IMR-90 (cell line): ENCODE results near the gene RAB11FIP4. TPM values are rescaled to one million over a fixed set of nuclear protein-coding genes. Genes with fewer than 3 reads are reported as not detected.

Source experiments
- ATAC-seq: fragments of 200-7000 bp; cut with Tn5 transposase; 2 replicates; pipeline ENCODE4 v1.9.1; 2020; ENCODE audit warnings: low read depth, mild to moderate bottlenecking, moderate library complexity
- BruUV-seq: library from RNA; stranded (reverse); fragments of 400-500 nt; replicated peaks from 2 replicates; lab custom pipeline; 2021; lab: Mats Ljungman, UMichigan
- CTCF ChIA-PET: fragments of 300-600 bp; formaldehyde crosslinking; extraction: SDS; loops from one replicate; lab custom pipeline; 2021; ENCODE audit warnings: antibody characterized with exemption; lab: Yijun Ruan, JAX
- POLR2A ChIA-PET: fragments of 300-600 bp; sonication (Branson Sonifier 250); formaldehyde crosslinking; loops from one replicate; lab custom pipeline; 2022; ENCODE audit warnings: antibody characterized with exemption; ENCODE audit not compliant: unreplicated experiment; lab: Charles Lee
- DNase-seq: peaks from one replicate; pipeline ENCODE4 v3.0.0; 2013
- H2AFZ ChIP-seq: replicated peaks from 2 replicates; pipeline ENCODE3; 2013; ENCODE audit warnings: low read length, mild to moderate bottlenecking; ENCODE audit not compliant: poor library complexity
- H2AK5ac ChIP-seq: 2 replicates; pipeline ENCODE4 v1.6.1; 2013; ENCODE audit warnings: low read depth, low read length, inconsistent platforms
- H2AK9ac ChIP-seq: replicated peaks from 2 replicates; pipeline ENCODE3; 2013; ENCODE audit warnings: mild to moderate bottlenecking, low read depth, low read length, moderate library complexity; ENCODE audit not compliant: poor library complexity
- H2BK120ac ChIP-seq: 2 replicates; pipeline ENCODE4 v1.6.1; 2013; ENCODE audit warnings: low read depth, low read length, inconsistent platforms
- H2BK15ac ChIP-seq: 3 replicates; pipeline ENCODE4 v1.6.1; 2013; ENCODE audit warnings: low read depth, low read length, inconsistent platforms
- H2BK20ac ChIP-seq: 2 replicates; pipeline ENCODE4 v1.6.1; 2013; ENCODE audit warnings: low read depth, mild to moderate bottlenecking, inconsistent platforms, low read length, moderate library complexity
- H2BK5ac ChIP-seq: 2 replicates; pipeline ENCODE4 v1.6.1; 2013; ENCODE audit warnings: mild to moderate bottlenecking, low read depth, low read length, inconsistent platforms; ENCODE audit not compliant: poor library complexity, severe bottlenecking
- H3K14ac ChIP-seq: replicated peaks from 2 replicates; pipeline ENCODE4 v1.6.1; 2013; ENCODE audit warnings: low read depth, low read length, inconsistent platforms
- H3K18ac ChIP-seq: 2 replicates; pipeline ENCODE4 v1.6.1; 2013; ENCODE audit warnings: low read depth, low read length, control low read depth
- H3K23ac ChIP-seq: 2 replicates; pipeline ENCODE4 v1.6.1; 2013; ENCODE audit warnings: low read depth, low read length, inconsistent platforms
- H3K27ac ChIP-seq: 2 replicates; pipeline ENCODE4 v1.5.1; 2013; ENCODE audit warnings: mild to moderate bottlenecking, control low read depth, low read length; ENCODE audit not compliant: insufficient read depth
- H3K27me3 ChIP-seq: 2 replicates; pipeline ENCODE4 v1.6.1; 2013; ENCODE audit warnings: low read length; ENCODE audit not compliant: control insufficient read depth, insufficient read depth
- H3K36me3 ChIP-seq: 2 replicates; pipeline ENCODE4 v1.6.1; 2013; ENCODE audit warnings: low read length, mixed read lengths; ENCODE audit not compliant: control insufficient read depth, insufficient read depth
- H3K4ac ChIP-seq: 2 replicates; pipeline ENCODE4 v1.6.1; 2013; ENCODE audit warnings: low read depth, low read length, inconsistent platforms
- H3K4me1 ChIP-seq: 2 replicates; pipeline ENCODE4 v1.6.1; 2013; ENCODE audit warnings: low read length, mixed read lengths; ENCODE audit not compliant: control insufficient read depth, insufficient read depth
- H3K4me2 ChIP-seq: 2 replicates; pipeline ENCODE4 v1.6.1; 2013; ENCODE audit warnings: low read depth, mild to moderate bottlenecking, control low read depth, low read length, moderate library complexity
- H3K4me3 ChIP-seq: 2 replicates; pipeline ENCODE4 v1.5.1; 2013; ENCODE audit warnings: low read depth, mild to moderate bottlenecking, control low read depth, low read length, moderate library complexity; ENCODE audit not compliant: insufficient read depth
- H3K56ac ChIP-seq: 2 replicates; pipeline ENCODE4 v1.6.1; 2013; ENCODE audit warnings: low read length, inconsistent platforms; ENCODE audit not compliant: insufficient read depth; ENCODE audit errors: extremely low read depth
- H3K79me1 ChIP-seq, 2 experiments: 2 replicates each; pipeline ENCODE4 v1.6.1; 2013; ENCODE audit warnings: low read length in 2 of 2, inconsistent platforms in 1 of 2, low read depth in 1 of 2
- H3K9ac ChIP-seq: 2 replicates; pipeline ENCODE4 v1.6.1; 2013; ENCODE audit warnings: low read depth, low read length, control low read depth
- H3K9me1 ChIP-seq: 2 replicates; pipeline ENCODE4 v1.6.1; 2013; ENCODE audit warnings: low read length, inconsistent platforms; ENCODE audit not compliant: insufficient read depth
- H3K9me3 ChIP-seq: 2 replicates; pipeline ENCODE4 v1.6.1; 2013; ENCODE audit warnings: low read length; ENCODE audit not compliant: control insufficient read depth, insufficient read depth
- H4K20me1 ChIP-seq: 2 replicates; pipeline ENCODE4 v1.6.1; 2013; ENCODE audit warnings: low read length, inconsistent platforms; ENCODE audit not compliant: insufficient read depth
- H4K5ac ChIP-seq: 2 replicates; pipeline ENCODE4 v1.6.1; 2013; ENCODE audit warnings: mild to moderate bottlenecking, low read depth, low read length, control low read depth
- H4K8ac ChIP-seq, 2 experiments: 2 replicates each; pipeline ENCODE4 v1.6.1; 2013; ENCODE audit warnings: low read depth in 2 of 2, low read length in 2 of 2, control low read depth in 1 of 2, inconsistent platforms in 1 of 2
- H4K91ac ChIP-seq: 2 replicates; pipeline ENCODE4 v1.6.1; 2013; ENCODE audit warnings: low read depth, low read length, inconsistent platforms; ENCODE audit not compliant: insufficient read depth
- CEBPB ChIP-seq: IDR thresholded peaks from 2 replicates; pipeline ENCODE4 v1.6.1; 2012; ENCODE audit warnings: low read depth, low read length, improper control_type of control experiment
- CHD1 ChIP-seq: IDR thresholded peaks from 2 replicates; pipeline ENCODE4 v1.6.1; 2012; ENCODE audit warnings: low read depth, low read length, improper control_type of control experiment
- CTCF ChIP-seq: conservative IDR thresholded peaks from 2 replicates; pipeline ENCODE4 v1.5.1; 2012; ENCODE audit warnings: mild to moderate bottlenecking, low read depth, low read length, improper control_type of control experiment
- MAZ ChIP-seq: IDR thresholded peaks from 2 replicates; pipeline ENCODE4 v1.6.1; 2012; ENCODE audit warnings: low read depth, mild to moderate bottlenecking, low read length, improper control_type of control experiment, moderate library complexity, borderline replicate concordance
- MXI1 ChIP-seq: IDR thresholded peaks from 2 replicates; pipeline ENCODE4 v1.6.1; 2012; ENCODE audit warnings: low read depth, mild to moderate bottlenecking, low read length, moderate library complexity, borderline replicate concordance
- NFE2L2 ChIP-seq: fragments of 150-350 bp; IDR thresholded peaks from 2 replicates; pipeline ENCODE4 v1.6.1; 2016; ENCODE audit warnings: low read depth, mild to moderate bottlenecking, low read length
- POLR2A ChIP-seq: IDR thresholded peaks from 2 replicates; pipeline ENCODE4 v1.6.1; 2012; ENCODE audit warnings: mild to moderate bottlenecking, low read depth, low read length
- RAD21 ChIP-seq: IDR thresholded peaks from 2 replicates; pipeline ENCODE4 v1.6.1; 2012; ENCODE audit warnings: low read length, improper control_type of control experiment
- RCOR1 ChIP-seq: IDR thresholded peaks from 2 replicates; pipeline ENCODE4 v1.6.1; 2012; ENCODE audit warnings: mild to moderate bottlenecking, low read length, improper control_type of control experiment; ENCODE audit not compliant: insufficient replicate concordance
- SMC3 ChIP-seq: fragments of 150-350 bp; IDR thresholded peaks from 2 replicates; pipeline ENCODE4 v1.6.1; 2016; ENCODE audit warnings: low read depth, mild to moderate bottlenecking, antibody characterized with exemption, low read length, moderate library complexity
- WGBS, 2 experiments: methylation state at CpG; one replicate each; pipeline versions ENCODE4 v1.1.5 to v1.1.7; 2013; ENCODE audit warnings: missing lambda C conversion rate in 2 of 2; ENCODE audit not compliant: insufficient read length in 1 of 2; ENCODE audit errors: extremely low coverage in 2 of 2; 5-methylcytosine and 5-hydroxymethylcytosine counted together
- dilution Hi-C: fragments of 300-500 bp; cut with HindIII; formaldehyde crosslinking; loops from one replicate; pipeline ENCODE4 v1.14.3; 2018; ENCODE audit warnings: low sequenced_read_pairs; ENCODE audit not compliant: unreplicated experiment
- in situ Hi-C: fragments of 300-500 bp; cut with MboI; formaldehyde crosslinking; loops from 3 replicates; pipeline ENCODE4 v1.14.3; 2019; ENCODE audit warnings: low sequenced_read_pairs, inconsistent platforms, mixed read lengths
- intact Hi-C: fragments of 100-400 bp; cut with micrococcal nuclease; formaldehyde crosslinking; loops from 2 replicates; pipeline ENCODE4 v1.10.0; 2022
- polyA plus RNA-seq, 3 experiments: library from polyadenylated mRNA; depleted of rRNA; stranded (reverse); fragments of >200 nt; gene quantifications; 2 replicates each; pipeline ENCODE4 v1.2.3, GENCODE V29; 2012; ENCODE audit warnings: low replicate concordance in 1 of 3
- total RNA-seq: library from RNA; depleted of rRNA; stranded (reverse); fragments of >200 nt; gene quantifications from 2 replicates; pipeline ENCODE4 v1.2.3, GENCODE V29; 2012
- TF ChIP-seq, protein P1 (sequence below): fragments of 150-350 bp; IDR thresholded peaks from 2 replicates; pipeline ENCODE4 v1.6.1; 2016; ENCODE audit warnings: low read depth, mild to moderate bottlenecking, low read length, moderate library complexity, borderline replicate concordance

The RAB11FIP4 gene
- total and polyA plus RNA-seq, 2 of the 4 experiments (the other 2 are of a cell fraction), result 0.68 to 1.1 TPM

GRCh38 chr17:31522987-31523495 is 131.6 kb downstream of the RAB11FIP4 start:
- ChIA-PET CTCF (interaction anchor here (1.1 to 1.3 kb wide), 2 partner anchors 17 to 86 kb away, joined by 3 to 4 read pairs; no protein-coding TSS in a partner anchor), POLR2A (no interaction called here)
- DNase-seq, result no peak
- Histone ChIP-seq H3K18ac (no peak overlapping the region), H3K56ac (no peak overlapping the region), H3K4ac (no peak overlapping the region), H3K79me1 (no peaks in the 10 kb centered on the region), H2BK15ac (no peak overlapping the region), H3K9me1 (no peaks in the 10 kb centered on the region), H3K4me3 (no peak overlapping the region), H2BK20ac (no peak overlapping the region), H4K5ac (no peak overlapping the region), H2AK9ac (no peak overlapping the region), H2BK5ac (no peak overlapping the region), H3K4me2 (no peak overlapping the region), H3K23ac (no peak overlapping the region), H3K36me3 (no peaks in the 10 kb centered on the region), H2AK5ac (no peak overlapping the region), H4K91ac (no peak overlapping the region), H2BK120ac (no peak overlapping the region), H3K27me3 (peaks cover 6% of the 10 kb centered on the region; the same call in 1 of the 2 replicates), H3K9ac (no peak overlapping the region), H3K14ac (no peak overlapping the region), H2AFZ (peak overlapping the region; percentile 14), H4K20me1 (no peaks in the 10 kb centered on the region), H4K8ac (no peak overlapping the region), H3K4me1 (peaks cover 1% of the 10 kb centered on the region; the same call in 1 of the 2 replicates), H3K27ac (no peak overlapping the region), H3K9me3 (no peaks in the 10 kb centered on the region; the same call in 1 of the 2 replicates)
- dilution Hi-C loops (no loop called here), in situ Hi-C loops (no loop called here), intact Hi-C loops (no loop called here)
- TF ChIP-seq NFE2L2, result no peak
- TF ChIP-seq RAD21, result no peak
- no peak for TF ChIP-seq POLR2A
- no peak for TF ChIP-seq MAZ
- TF ChIP-seq CTCF, result no peak
- TF ChIP-seq CEBPB, result no peak
- no peak for TF ChIP-seq SMC3
- no peak for TF ChIP-seq MXI1
- no peak for TF ChIP-seq RCOR1
- no peak for TF ChIP-seq CHD1
- TF ChIP-seq, protein P1, sequence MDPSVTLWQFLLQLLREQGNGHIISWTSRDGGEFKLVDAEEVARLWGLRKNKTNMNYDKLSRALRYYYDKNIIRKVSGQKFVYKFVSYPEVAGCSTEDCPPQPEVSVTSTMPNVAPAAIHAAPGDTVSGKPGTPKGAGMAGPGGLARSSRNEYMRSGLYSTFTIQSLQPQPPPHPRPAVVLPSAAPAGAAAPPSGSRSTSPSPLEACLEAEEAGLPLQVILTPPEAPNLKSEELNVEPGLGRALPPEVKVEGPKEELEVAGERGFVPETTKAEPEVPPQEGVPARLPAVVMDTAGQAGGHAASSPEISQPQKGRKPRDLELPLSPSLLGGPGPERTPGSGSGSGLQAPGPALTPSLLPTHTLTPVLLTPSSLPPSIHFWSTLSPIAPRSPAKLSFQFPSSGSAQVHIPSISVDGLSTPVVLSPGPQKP, result no peak
- no TSS peak for BruUV-seq
- no peak for ATAC-seq
- WGBS, 2 experiments, result 73% methylated on average over 4 of the region's 9 CpGs; no CpG with 5 or more reads in 1 of the 2 experiments
